Fibroblast of mammary gland (primary cell): Measurements from ENCODE around the gene KRTAP1-4.

ENCODE experiments used
- DNase-seq: peaks from one replicate; pipeline ENCODE4 v3.0.0-alpha.2; 2010; ENCODE audit warnings: low read depth
- H3K4me3 ChIP-seq: 2 replicates; pipeline ENCODE4 v1.5.1; 2011; ENCODE audit warnings: low read depth, mild to moderate bottlenecking, low read length, moderate library complexity; ENCODE audit not compliant: control insufficient read depth
- CTCF ChIP-seq: conservative IDR thresholded peaks from 2 replicates; pipeline ENCODE4 v1.5.1; 2011; ENCODE audit warnings: low read depth, low read length, inconsistent platforms; ENCODE audit not compliant: control insufficient read depth, insufficient read depth

The KRTAP1-4 gene

GRCh38 chr17:40993084-40993483 lies 36.9 kb downstream of the KRTAP1-4 start:
- H3K4me3 ChIP-seq, result no peak overlapping the region
- no peak for DNase-seq
- no peak for TF ChIP-seq CTCF

- no peak overlapping the region for H3K4me3 ChIP-seq
- DNase-seq, result no peak
- TF ChIP-seq CTCF, result no peak
These were observed 37.3 kb downstream of the KRTAP1-4 start for GRCh38 chr17:40992666-40993065.

GRCh38 chr17:40986920-40987319 lies 43.1 kb downstream of the KRTAP1-4 start:
- H3K4me3 ChIP-seq, result no peak overlapping the region
- DNase-seq, result no peak
- no peak for TF ChIP-seq CTCF

- DNase-seq, result no peak
- no peak within 1 kb of the TSS for H3K4me3 ChIP-seq
- TF ChIP-seq CTCF, result no peak
These were observed 45.8 kb downstream of the KRTAP1-4 start, which contains the start of gene KRT40 for GRCh38 chr17:40984226-40984625. TSS of gene KRT40 (minus strand) at chr17:40984326. CDS start at chr17:40984273, 53 bp downstream.

GRCh38 chr17:40981115-40981514 lies 48.9 kb downstream of the KRTAP1-4 start:
- H3K4me3 ChIP-seq, result no peak overlapping the region
- no peak for DNase-seq
- TF ChIP-seq CTCF, result no peak

- no peak overlapping the region for H3K4me3 ChIP-seq
- peak; percentile 41 for DNase-seq
- TF ChIP-seq CTCF, result no peak
These were observed 49.4 kb downstream of the KRTAP1-4 start for GRCh38 chr17:40980596-40980995.

GRCh38 chr17:40980117-40980516 lies 49.9 kb downstream of the KRTAP1-4 start:
- DNase-seq, result no peak
- H3K4me3 ChIP-seq, result no peak overlapping the region
- TF ChIP-seq CTCF, result no peak
